Cardiac muscle cell (in vitro differentiated cells and primary cell): ENCODE data around the gene NEU2. TPM values are rescaled to one million over a fixed set of nuclear protein-coding genes. Genes with fewer than 3 reads are reported as not detected.

Source experiments
- DNase-seq, 2 donors: peaks; one replicate each; pipeline versions ENCODE4 v3.0.0 to v3.0.0-alpha.2; 2010 to 2017; ENCODE audit warnings: low read depth in 1 of 2, low spot score in 1 of 2
- H3K27ac ChIP-seq: fragments of 200-600 bp; sonication (generic); 2 replicates; pipeline ENCODE4 v1.5.1; 2016
- H3K27me3 ChIP-seq: fragments of 200-600 bp; sonication (generic); 2 replicates; pipeline ENCODE4 v1.6.0; 2016; ENCODE audit warnings: control low read depth
- H3K36me3 ChIP-seq: fragments of 200-600 bp; sonication (generic); 2 replicates; pipeline ENCODE4 v1.5.1; 2016; ENCODE audit warnings: control low read depth
- H3K4me1 ChIP-seq: fragments of 200-600 bp; sonication (generic); 2 replicates; pipeline ENCODE4 v1.8.1; 2017; ENCODE audit warnings: low read depth, mild to moderate bottlenecking, mixed run types
- H3K4me3 ChIP-seq: fragments of 200-600 bp; sonication (generic); 2 replicates; pipeline ENCODE4 v1.5.1; 2016; ENCODE audit warnings: mild to moderate bottlenecking
- H3K9me3 ChIP-seq: fragments of 200-600 bp; sonication (generic); 2 replicates; pipeline ENCODE4 v1.5.1; 2017; ENCODE audit warnings: low read depth, mild to moderate bottlenecking, control low read depth
- CTCF ChIP-seq: IDR thresholded peaks from 2 replicates; pipeline ENCODE4 v1.5.1; 2012; ENCODE audit warnings: low read depth, mild to moderate bottlenecking, low read length
- polyA plus RNA-seq: library from polyadenylated mRNA; unstranded; fragments of >200 nt; fragmentation: Nextera tagmentation; extraction: Ambion mirVana; gene quantifications from 2 replicates; pipeline ENCODE4 v1.2.1, GENCODE V29; 2016
- total RNA-seq: library from RNA; depleted of rRNA; stranded (reverse); fragments of >200 nt; gene quantifications from 2 replicates; pipeline ENCODE4 v1.2.3, GENCODE V29; 2016

NEU2 gene
- total and polyA plus RNA-seq, 2 experiments from 2014 or later = not detected

DNA sequence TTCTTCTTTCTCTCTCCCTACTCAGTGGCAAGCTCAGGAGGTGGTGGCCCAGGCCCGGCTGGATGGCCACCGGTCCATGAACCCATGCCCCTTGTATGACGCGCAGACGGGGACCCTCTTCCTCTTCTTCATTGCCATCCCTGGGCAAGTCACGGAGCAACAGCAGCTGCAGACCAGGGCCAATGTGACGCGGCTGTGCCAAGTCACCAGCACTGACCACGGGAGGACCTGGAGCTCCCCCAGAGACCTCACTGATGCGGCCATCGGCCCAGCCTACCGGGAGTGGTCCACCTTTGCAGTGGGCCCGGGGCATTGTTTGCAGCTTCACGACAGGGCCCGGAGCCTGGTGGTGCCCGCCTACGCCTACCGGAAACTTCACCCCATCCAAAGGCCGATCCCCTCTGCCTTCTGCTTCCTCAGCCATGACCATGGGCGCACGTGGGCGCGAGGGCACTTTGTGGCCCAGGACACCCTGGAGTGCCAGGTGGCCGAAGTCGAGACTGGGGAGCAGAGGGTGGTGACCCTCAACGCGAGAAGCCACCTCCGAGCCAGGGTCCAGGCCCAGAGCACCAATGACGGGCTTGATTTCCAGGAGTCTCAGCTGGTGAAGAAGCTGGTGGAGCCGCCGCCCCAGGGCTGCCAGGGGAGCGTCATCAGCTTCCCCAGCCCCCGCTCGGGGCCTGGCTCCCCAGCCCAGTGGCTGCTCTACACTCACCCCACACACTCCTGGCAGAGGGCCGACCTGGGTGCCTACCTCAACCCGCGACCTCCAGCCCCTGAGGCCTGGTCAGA lies 1.8 kb downstream of the NEU2 start:
- no peaks in the 10 kb centered on the region for H3K9me3 ChIP-seq
- no peaks in the 10 kb centered on the region for H3K27me3 ChIP-seq
- no peak for DNase-seq
- H3K36me3 ChIP-seq = no peaks in the 10 kb centered on the region
- no peak overlapping the region for H3K27ac ChIP-seq
- no peak for TF ChIP-seq CTCF
- no peak overlapping the region for H3K4me3 ChIP-seq
- H3K4me1 ChIP-seq = no peaks in the 10 kb centered on the region

GRCh38 chr2:233035426-233036161 lies 3.1 kb downstream of the NEU2 start:
- no peaks in the 10 kb centered on the region for H3K9me3 ChIP-seq
- H3K4me3 ChIP-seq = no peak overlapping the region
- no peaks in the 10 kb centered on the region for H3K36me3 ChIP-seq
- no peaks in the 10 kb centered on the region for H3K4me1 ChIP-seq
- no peak overlapping the region for H3K27ac ChIP-seq
- H3K27me3 ChIP-seq = no peaks in the 10 kb centered on the region
- no peak for TF ChIP-seq CTCF
- no peak for DNase-seq

- no peak for DNase-seq
- Histone ChIP-seq H3K4me3 (no peak overlapping the region), H3K4me1 (no peaks in the 10 kb centered on the region), H3K9me3 (no peaks in the 10 kb centered on the region), H3K27me3 (no peaks in the 10 kb centered on the region), H3K36me3 (no peaks in the 10 kb centered on the region), H3K27ac (no peak overlapping the region)
- no peak for TF ChIP-seq CTCF
These were observed 3.8 kb downstream of the NEU2 start for GRCh38 chr2:233036162-233036838.

GRCh38 chr2:233037078-233037477 lies 4.6 kb downstream of the NEU2 start:
- Histone ChIP-seq H3K9me3 (no peaks in the 10 kb centered on the region), H3K4me3 (no peak overlapping the region), H3K27ac (no peak overlapping the region), H3K4me1 (no peaks in the 10 kb centered on the region), H3K36me3 (no peaks in the 10 kb centered on the region), H3K27me3 (no peaks in the 10 kb centered on the region)
- DNase-seq = peak in 1 of 2 donors; percentile 78
- TF ChIP-seq CTCF = no peak

DNA sequence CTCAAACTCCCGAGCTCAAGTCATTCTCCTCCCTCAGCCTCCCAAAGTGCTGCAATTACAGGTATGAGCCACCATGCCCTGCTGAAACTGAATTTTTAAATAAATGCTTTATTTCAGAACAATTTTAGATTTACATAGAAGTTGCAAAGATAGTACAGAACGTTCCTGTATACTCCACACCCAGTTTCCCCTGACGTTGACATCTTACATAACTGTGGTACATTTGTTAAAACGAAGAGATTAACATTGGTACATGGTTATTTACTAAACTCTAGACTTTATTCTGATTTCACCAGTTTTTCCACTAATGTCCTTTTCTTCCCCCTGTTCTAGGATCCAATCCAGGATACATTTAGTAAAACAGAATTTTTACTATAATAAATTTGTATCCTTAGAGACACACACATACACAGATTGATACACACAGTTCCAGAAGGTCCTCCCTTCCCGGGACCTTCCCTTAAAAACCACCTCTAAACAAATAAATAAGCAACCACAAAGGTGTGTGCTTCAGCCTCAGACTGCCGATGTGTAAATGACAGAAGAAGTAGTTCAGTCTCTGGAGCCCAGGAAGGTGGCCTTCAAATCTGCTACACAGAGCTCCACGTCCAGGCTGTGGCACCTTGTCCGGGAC lies 6.9 kb downstream of the NEU2 start:
- TF ChIP-seq CTCF = no peak
- Histone ChIP-seq H3K4me1 (no peaks in the 10 kb centered on the region), H3K9me3 (no peaks in the 10 kb centered on the region), H3K36me3 (no peaks in the 10 kb centered on the region), H3K27me3 (no peaks in the 10 kb centered on the region), H3K27ac (no peak overlapping the region), H3K4me3 (no peak overlapping the region)
- no peak for DNase-seq
